GM23248 (cell line): ENCODE results near the gene AQP9. TPM values are rescaled to one million over a fixed set of nuclear protein-coding genes. Genes with fewer than 3 reads are reported as not detected.

ENCODE experiments used
- DNase-seq: peaks from one replicate; pipeline ENCODE4 v3.0.0-alpha.2; 2015
- H2AFZ ChIP-seq: fragments of 200-600 bp; sonication (generic); 2 replicates; pipeline ENCODE4 v1.6.1; 2016; ENCODE audit warnings: antibody characterized with exemption
- H3F3A ChIP-seq: fragments of 200-600 bp; sonication (generic); 2 replicates; pipeline ENCODE4 v1.6.1; 2016; ENCODE audit warnings: mild to moderate bottlenecking, antibody characterized with exemption, mixed run types; ENCODE audit not compliant: insufficient read depth
- H3K27ac ChIP-seq: fragments of 200-600 bp; sonication (generic); 2 replicates; pipeline ENCODE4 v1.5.1; 2016; ENCODE audit warnings: mild to moderate bottlenecking
- H3K27me3 ChIP-seq: fragments of 200-600 bp; sonication (generic); replicated peaks from 2 replicates; pipeline ENCODE4 v1.6.1; 2016; ENCODE audit warnings: mild to moderate bottlenecking; ENCODE audit not compliant: insufficient read depth
- H3K36me3 ChIP-seq: fragments of 200-600 bp; sonication (generic); 2 replicates; pipeline ENCODE4 v1.6.1; 2016; ENCODE audit warnings: low read depth, mild to moderate bottlenecking
- H3K4me1 ChIP-seq: fragments of 200-600 bp; sonication (generic); 2 replicates; pipeline ENCODE4 v1.6.1; 2016; ENCODE audit warnings: mild to moderate bottlenecking; ENCODE audit not compliant: insufficient read depth
- H3K4me2 ChIP-seq: fragments of 200-600 bp; sonication (generic); one replicate; pipeline ENCODE4 v1.6.1; 2016; ENCODE audit warnings: mild to moderate bottlenecking; ENCODE audit not compliant: unreplicated experiment
- H3K4me3 ChIP-seq: fragments of 200-600 bp; sonication (generic); 2 replicates; pipeline ENCODE4 v1.5.1; 2016; ENCODE audit warnings: mild to moderate bottlenecking
- H3K79me2 ChIP-seq: fragments of 200-600 bp; sonication (generic); 2 replicates; pipeline ENCODE4 v1.6.1; 2016; ENCODE audit warnings: mild to moderate bottlenecking; ENCODE audit not compliant: insufficient read depth
- H3K9ac ChIP-seq: fragments of 200-600 bp; sonication (generic); 2 replicates; pipeline ENCODE4 v1.6.1; 2016; ENCODE audit warnings: mild to moderate bottlenecking
- H3K9me2 ChIP-seq: fragments of 200-600 bp; sonication (generic); 2 replicates; pipeline ENCODE4 v1.6.1; 2016; ENCODE audit warnings: mixed run types, mild to moderate bottlenecking, moderate library complexity; ENCODE audit not compliant: insufficient read depth
- H3K9me3 ChIP-seq: fragments of 200-600 bp; sonication (generic); one replicate; pipeline ENCODE4 v1.6.1; 2017; ENCODE audit warnings: low read depth
- H4K20me1 ChIP-seq: fragments of 200-600 bp; sonication (generic); 2 replicates; pipeline ENCODE4 v1.6.0; 2016; ENCODE audit not compliant: insufficient read depth
- EZH2 ChIP-seq: fragments of 200-600 bp; sonication (generic); IDR thresholded peaks from 2 replicates; pipeline ENCODE4 v1.6.1; 2018; ENCODE audit warnings: antibody characterized with exemption, mild to moderate bottlenecking; ENCODE audit not compliant: insufficient read depth, poor library complexity, severe bottlenecking
- EZH2phosphoT487 ChIP-seq: fragments of 200-600 bp; sonication (generic); IDR thresholded peaks from 2 replicates; pipeline ENCODE4 v1.6.1; 2018; ENCODE audit warnings: antibody characterized with exemption, moderate library complexity, mild to moderate bottlenecking, low read depth; ENCODE audit not compliant: insufficient read depth
- WGBS, 2 experiments: methylation state at CpG; one replicate each; pipeline ENCODE4 v1.1.6; 2015 to 2017; ENCODE audit warnings: low lambda C conversion rate in 2 of 2, low coverage in 1 of 2; ENCODE audit errors: missing lambda C conversion rate in 2 of 2; 5-methylcytosine and 5-hydroxymethylcytosine counted together
- in situ Hi-C: fragments of 300-500 bp; cut with MboI; formaldehyde crosslinking; loops from 2 replicates; pipeline ENCODE4 v1.15.0; 2020
- polyA plus RNA-seq: library from polyadenylated mRNA; unstranded; fragments of >200 nt; fragmentation: Nextera tagmentation; extraction: Ambion mirVana; gene quantifications from 2 replicates; pipeline ENCODE4 v1.2.1, GENCODE V29; 2016
- total RNA-seq: library from RNA; depleted of rRNA; stranded (reverse); fragments of >200 nt; shearing (Covaris generic); gene quantifications from 2 replicates; pipeline ENCODE4 v1.2.3, GENCODE V29; 2014

Gene AQP9
- total and polyA plus RNA-seq, 2 experiments from 2014 or later, result not detected

GRCh38 chr15:58137686-58138085 is 495 bp upstream of the AQP9 start:
- Histone ChIP-seq H3K9me3 (no peaks in the 10 kb centered on the region), H3K4me3 (no peak overlapping the region), H3K4me2 (peak overlapping the region; percentile 16), H3K9ac (no peak overlapping the region), H3K79me2 (no peaks in the 10 kb centered on the region), H3K4me1 (peaks cover 31% of the 10 kb centered on the region), H3K36me3 (no peaks in the 10 kb centered on the region), H3K9me2 (no peaks in the 10 kb centered on the region), H2AFZ (no peak overlapping the region), H3K27ac (no peak overlapping the region), H3K27me3 (no peaks in the 10 kb centered on the region), H3F3A (peaks cover 19% of the 10 kb centered on the region), H4K20me1 (no peaks in the 10 kb centered on the region)
- 95% methylated on average over 1 of the region's 1 CpG for WGBS, 2 experiments
- in situ Hi-C loops, result no loop called here
- no peak for DNase-seq
- TF ChIP-seq EZH2 (no peak), EZH2phosphoT487 (no peak)

- no peaks in the 10 kb centered on the region for H3K9me2 ChIP-seq
- 11 to 12% methylated on average over 5 of the region's 5 CpGs for WGBS, 2 experiments
- no peaks in the 10 kb centered on the region for H4K20me1 ChIP-seq
- H3K9me3 ChIP-seq, result no peaks in the 10 kb centered on the region
- no peaks in the 10 kb centered on the region for H3K36me3 ChIP-seq
- no peaks in the 10 kb centered on the region for H3K27me3 ChIP-seq
- in situ Hi-C loops, result no loop called here
- TF ChIP-seq EZH2phosphoT487 (no peak), EZH2 (no peak)
- H3F3A ChIP-seq, result peaks cover 19% of the 10 kb centered on the region
- H3K27ac ChIP-seq, result peak overlapping the region; percentile 47
- no peaks in the 10 kb centered on the region for H3K79me2 ChIP-seq
- H3K9ac ChIP-seq, result peak overlapping the region; percentile 34; the same call in 1 of the 2 replicates
- peak; percentile 79 for DNase-seq
- peak overlapping the region; percentile 49 for H2AFZ ChIP-seq
- peaks cover 31% of the 10 kb centered on the region for H3K4me1 ChIP-seq
- H3K4me3 ChIP-seq, result peak overlapping the region; percentile 49
- H3K4me2 ChIP-seq, result peak overlapping the region; percentile 70
Observed at GRCh38 chr15:58139276-58139988, 1.3 kb downstream of the AQP9 start.

- H3K27ac ChIP-seq, result peak overlapping the region; percentile 47
- DNase-seq, result peak; percentile 56
- TF ChIP-seq EZH2phosphoT487, result no peak
- TF ChIP-seq EZH2, result no peak
- 2% methylated on average over 3 of the region's 3 CpGs for WGBS, 2 experiments
- peaks cover 19% of the 10 kb centered on the region for H3F3A ChIP-seq
- H3K36me3 ChIP-seq, result no peaks in the 10 kb centered on the region
- peak overlapping the region; percentile 34; the same call in 1 of the 2 replicates for H3K9ac ChIP-seq
- no peaks in the 10 kb centered on the region for H3K9me2 ChIP-seq
- H3K27me3 ChIP-seq, result no peaks in the 10 kb centered on the region
- H3K79me2 ChIP-seq, result no peaks in the 10 kb centered on the region
- H3K4me2 ChIP-seq, result peak overlapping the region; percentile 70
- H3K4me1 ChIP-seq, result peaks cover 31% of the 10 kb centered on the region
- peak overlapping the region; percentile 49 for H3K4me3 ChIP-seq
- H2AFZ ChIP-seq, result peak overlapping the region; percentile 49
- in situ Hi-C loops, result no loop called here
- no peaks in the 10 kb centered on the region for H3K9me3 ChIP-seq
- no peaks in the 10 kb centered on the region for H4K20me1 ChIP-seq
Observed at GRCh38 chr15:58139989-58140522, 1.9 kb downstream of the AQP9 start.

GRCh38 chr15:58141894-58142293 is 3.7 kb downstream of the AQP9 start:
- Histone ChIP-seq H2AFZ (no peak overlapping the region), H3K4me1 (peaks cover 24% of the 10 kb centered on the region), H3K36me3 (no peaks in the 10 kb centered on the region), H3K9me2 (no peaks in the 10 kb centered on the region), H3K9me3 (no peaks in the 10 kb centered on the region), H3K4me3 (no peak overlapping the region), H4K20me1 (no peaks in the 10 kb centered on the region), H3K79me2 (no peaks in the 10 kb centered on the region), H3K27ac (no peak overlapping the region), H3K27me3 (no peaks in the 10 kb centered on the region), H3K4me2 (no peak overlapping the region), H3K9ac (no peak overlapping the region), H3F3A (peaks cover 19% of the 10 kb centered on the region)
- no peak for TF ChIP-seq EZH2phosphoT487
- no peak for TF ChIP-seq EZH2
- in situ Hi-C loops, result no loop called here
- DNase-seq, result no peak
- WGBS, 2 experiments, result 77 to 84% methylated on average over 6 of the region's 6 CpGs
